Measurements from ENCODE around the gene TSC22D1.

TSC22D1 gene

DNA sequence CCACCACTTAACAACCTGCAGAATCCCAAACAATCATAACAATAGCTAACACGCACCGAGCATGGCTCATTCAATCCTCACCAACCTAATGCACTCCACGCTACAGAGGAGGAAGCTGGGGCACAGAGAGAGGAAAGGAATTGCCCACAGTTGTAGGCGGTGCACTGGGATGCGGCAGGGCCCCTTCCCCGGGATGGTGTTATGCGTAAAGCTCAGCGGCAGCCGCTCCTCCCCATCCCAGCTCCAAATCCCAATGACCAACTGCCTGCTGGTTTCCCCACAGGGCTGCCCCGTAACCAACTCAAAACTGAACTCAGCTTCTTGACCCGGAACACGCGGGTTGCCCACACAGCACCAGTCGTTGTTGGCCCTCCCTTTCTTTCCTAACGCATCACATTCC lies 160.3 kb downstream of the TSC22D1 start:
- Histone ChIP-seq H2BK5ac (ENCODE audit: low read length) (peak overlapping the region; percentile 59), H3K36me3 (replicated peaks in 1 of 2; ENCODE audit: control insufficient read depth in 2 of 2, insufficient read depth in 2 of 2, low read length in 2 of 2) (no peaks in the 10 kb centered on the region), H3K14ac (ENCODE audit: low read length) (no peak overlapping the region), H2AFZ (ENCODE audit: low read length) (peak overlapping the region; percentile 75), H3K18ac (ENCODE audit: low read length) (peak overlapping the region; percentile 86), H3K9me3 (replicated peaks in 1 of 2; ENCODE audit: control insufficient read depth in 2 of 2, insufficient read depth in 1 of 2, low read depth in 1 of 2, low read length in 2 of 2) (no peaks in the 10 kb centered on the region), H4K91ac (ENCODE audit: low read depth, low read length, poor library complexity) (no peak overlapping the region), H4K8ac (ENCODE audit: low read depth, low read length) (peak overlapping the region; percentile 56), H2BK15ac (ENCODE audit: low read length) (no peak overlapping the region), H3K27ac (replicated peaks; ENCODE audit: low read length) (no peak overlapping the region), H3K4me2 (ENCODE audit: insufficient read depth, low read length, poor library complexity, severe bottlenecking) (no peak overlapping the region), H3K4me3 (ENCODE audit: low read length in 2 of 2) (no peak overlapping the region), H3K4me1 (ENCODE audit: control insufficient read depth in 2 of 2, insufficient read depth in 1 of 2, low read depth in 1 of 2, low read length in 2 of 2) (peaks cover 12 to 17% of the 10 kb centered on the region in 2 donors), H3K27me3 (ENCODE audit: control insufficient read depth in 3 of 3, insufficient read depth in 3 of 3, low read depth in 1 of 3, low read length in 3 of 3) (no peaks in the 10 kb centered on the region), H3K4ac (ENCODE audit: low read length) (no peak overlapping the region), H3K9ac (ENCODE audit: low read depth, low read length, poor library complexity) (no peak overlapping the region), H2BK120ac (ENCODE audit: low read depth, low read length) (no peak overlapping the region), H3K79me1 (ENCODE audit: low read depth, low read length) (no peaks in the 10 kb centered on the region), H2BK12ac (ENCODE audit: low read length) (peak overlapping the region; percentile 69), H3K23ac (ENCODE audit: low read depth, low read length, poor library complexity) (peak overlapping the region; percentile 81), H2AK5ac (ENCODE audit: low read depth, low read length) (no peak overlapping the region)
- no peak for DNase-seq (ENCODE audit: low spot score)
- no CpG with 5 or more reads among the region's 15 CpGs for WGBS, 2 donors (ENCODE audit: extremely low coverage in 2 of 2, insufficient read length in 2 of 2, insufficient replicate concordance in 1 of 2)

GRCh38 chr13:44414716-44415115 lies 161.4 kb downstream of the TSC22D1 start:
- peak overlapping the region; percentile 51 for H2BK15ac ChIP-seq (ENCODE audit: low read length)
- H3K27ac ChIP-seq (replicated peaks; ENCODE audit: low read length): no peak overlapping the region
- no peaks in the 10 kb centered on the region for H3K36me3 ChIP-seq (replicated peaks in 1 of 2; ENCODE audit: control insufficient read depth in 2 of 2, insufficient read depth in 2 of 2, low read length in 2 of 2)
- peak overlapping the region; percentile 68 for H3K18ac ChIP-seq (ENCODE audit: low read length)
- H3K9ac ChIP-seq (ENCODE audit: low read depth, low read length, poor library complexity): no peak overlapping the region
- WGBS, 2 donors (ENCODE audit: extremely low coverage in 2 of 2, insufficient read length in 2 of 2, insufficient replicate concordance in 1 of 2): no CpG with 5 or more reads among the region's 26 CpGs
- no peak overlapping the region for H3K4me2 ChIP-seq (ENCODE audit: insufficient read depth, low read length, poor library complexity, severe bottlenecking)
- no peak overlapping the region for H2BK120ac ChIP-seq (ENCODE audit: low read depth, low read length)
- H3K4me1 ChIP-seq (ENCODE audit: control insufficient read depth in 2 of 2, insufficient read depth in 1 of 2, low read depth in 1 of 2, low read length in 2 of 2): peaks cover 12 to 17% of the 10 kb centered on the region in 2 donors
- no peak overlapping the region for H4K8ac ChIP-seq (ENCODE audit: low read depth, low read length)
- H3K23ac ChIP-seq (ENCODE audit: low read depth, low read length, poor library complexity): no peak overlapping the region
- no peak overlapping the region for H4K91ac ChIP-seq (ENCODE audit: low read depth, low read length, poor library complexity)
- no peaks in the 10 kb centered on the region for H3K79me1 ChIP-seq (ENCODE audit: low read depth, low read length)
- H2AK5ac ChIP-seq (ENCODE audit: low read depth, low read length): no peak overlapping the region
- no peak overlapping the region for H2BK12ac ChIP-seq (ENCODE audit: low read length)
- H2AFZ ChIP-seq (ENCODE audit: low read length): no peak overlapping the region
- H3K27me3 ChIP-seq (ENCODE audit: control insufficient read depth in 3 of 3, insufficient read depth in 3 of 3, low read depth in 1 of 3, low read length in 3 of 3): no peaks in the 10 kb centered on the region
- no peak overlapping the region for H2BK5ac ChIP-seq (ENCODE audit: low read length)
- no peak overlapping the region for H3K14ac ChIP-seq (ENCODE audit: low read length)
- no peak for DNase-seq (ENCODE audit: low spot score)
- H3K9me3 ChIP-seq (replicated peaks in 1 of 2; ENCODE audit: control insufficient read depth in 2 of 2, insufficient read depth in 1 of 2, low read depth in 1 of 2, low read length in 2 of 2): no peaks in the 10 kb centered on the region
- no peak overlapping the region for H3K4ac ChIP-seq (ENCODE audit: low read length)
- H3K4me3 ChIP-seq (ENCODE audit: low read length in 2 of 2): no peak overlapping the region

GRCh38 chr13:44413095-44413494 lies 163.0 kb downstream of the TSC22D1 start:
- H3K23ac ChIP-seq (ENCODE audit: low read depth, low read length, poor library complexity): no peak overlapping the region
- H2BK120ac ChIP-seq (ENCODE audit: low read depth, low read length): no peak overlapping the region
- H2AK5ac ChIP-seq (ENCODE audit: low read depth, low read length): no peak overlapping the region
- H3K27ac ChIP-seq (replicated peaks; ENCODE audit: low read length): no peak overlapping the region
- H3K27me3 ChIP-seq (ENCODE audit: control insufficient read depth in 3 of 3, insufficient read depth in 3 of 3, low read depth in 1 of 3, low read length in 3 of 3): no peaks in the 10 kb centered on the region
- WGBS, 2 donors (ENCODE audit: extremely low coverage in 2 of 2, insufficient read length in 2 of 2, insufficient replicate concordance in 1 of 2): no CpG with 5 or more reads among the region's 13 CpGs
- no peaks in the 10 kb centered on the region for H3K79me1 ChIP-seq (ENCODE audit: low read depth, low read length)
- no peak overlapping the region for H3K4ac ChIP-seq (ENCODE audit: low read length)
- DNase-seq (ENCODE audit: low spot score): no peak
- no peak overlapping the region for H3K14ac ChIP-seq (ENCODE audit: low read length)
- no peak overlapping the region for H3K4me2 ChIP-seq (ENCODE audit: insufficient read depth, low read length, poor library complexity, severe bottlenecking)
- no peak overlapping the region for H3K9ac ChIP-seq (ENCODE audit: low read depth, low read length, poor library complexity)
- no peak overlapping the region for H4K91ac ChIP-seq (ENCODE audit: low read depth, low read length, poor library complexity)
- H2BK12ac ChIP-seq (ENCODE audit: low read length): no peak overlapping the region
- no peak overlapping the region for H3K4me3 ChIP-seq (ENCODE audit: low read length in 2 of 2)
- H3K36me3 ChIP-seq (replicated peaks in 1 of 2; ENCODE audit: control insufficient read depth in 2 of 2, insufficient read depth in 2 of 2, low read length in 2 of 2): no peaks in the 10 kb centered on the region
- peak overlapping the region; percentile 51 for H2AFZ ChIP-seq (ENCODE audit: low read length)
- no peak overlapping the region for H3K18ac ChIP-seq (ENCODE audit: low read length)
- no peak overlapping the region for H2BK15ac ChIP-seq (ENCODE audit: low read length)
- H2BK5ac ChIP-seq (ENCODE audit: low read length): no peak overlapping the region
- H3K4me1 ChIP-seq (ENCODE audit: control insufficient read depth in 2 of 2, insufficient read depth in 1 of 2, low read depth in 1 of 2, low read length in 2 of 2): peaks cover 12 to 16% of the 10 kb centered on the region in 2 donors
- no peak overlapping the region for H4K8ac ChIP-seq (ENCODE audit: low read depth, low read length)
- H3K9me3 ChIP-seq (replicated peaks in 1 of 2; ENCODE audit: control insufficient read depth in 2 of 2, insufficient read depth in 1 of 2, low read depth in 1 of 2, low read length in 2 of 2): no peaks in the 10 kb centered on the region

DNA sequence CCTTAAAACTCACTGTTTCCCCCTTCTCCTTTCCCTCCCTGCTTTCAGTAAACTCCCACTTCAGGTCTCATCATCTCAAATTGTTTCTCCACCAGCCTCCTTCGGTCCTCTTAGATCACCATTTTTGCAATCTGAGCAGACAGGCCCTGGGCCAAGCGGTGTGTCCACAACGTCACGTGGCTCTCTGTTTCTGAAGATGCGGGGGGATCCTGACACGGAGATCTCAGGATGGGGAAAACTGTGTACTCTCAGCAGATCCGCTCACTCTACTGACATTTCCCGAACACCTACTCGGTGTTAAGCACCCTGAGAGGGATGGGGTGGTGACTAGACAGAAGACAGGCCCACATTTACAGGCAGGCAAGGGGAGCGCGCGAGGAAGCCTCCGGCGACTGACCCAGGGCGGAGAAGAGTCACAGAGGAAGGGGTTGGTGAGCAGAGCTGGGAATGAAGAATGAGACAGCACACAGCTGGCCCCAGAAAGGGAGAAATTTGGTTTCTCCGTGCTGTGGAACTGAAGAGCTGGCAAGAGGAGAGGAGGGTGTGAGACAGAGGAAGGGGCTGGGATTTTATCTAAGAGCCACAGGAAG lies 163.7 kb downstream of the TSC22D1 start:
- Histone ChIP-seq H2BK120ac (ENCODE audit: low read depth, low read length) (no peak overlapping the region), H3K14ac (ENCODE audit: low read length) (no peak overlapping the region), H3K4me2 (ENCODE audit: insufficient read depth, low read length, poor library complexity, severe bottlenecking) (no peak overlapping the region), H3K4ac (ENCODE audit: low read length) (no peak overlapping the region), H2BK15ac (ENCODE audit: low read length) (no peak overlapping the region), H2BK12ac (ENCODE audit: low read length) (no peak overlapping the region), H3K23ac (ENCODE audit: low read depth, low read length, poor library complexity) (no peak overlapping the region), H2BK5ac (ENCODE audit: low read length) (no peak overlapping the region), H3K9ac (ENCODE audit: low read depth, low read length, poor library complexity) (peak overlapping the region; percentile 31), H3K9me3 (replicated peaks in 1 of 2; ENCODE audit: control insufficient read depth in 2 of 2, insufficient read depth in 1 of 2, low read depth in 1 of 2, low read length in 2 of 2) (no peaks in the 10 kb centered on the region), H3K27me3 (ENCODE audit: control insufficient read depth in 3 of 3, insufficient read depth in 3 of 3, low read depth in 1 of 3, low read length in 3 of 3) (no peaks in the 10 kb centered on the region), H2AK5ac (ENCODE audit: low read depth, low read length) (no peak overlapping the region), H3K36me3 (replicated peaks in 1 of 2; ENCODE audit: control insufficient read depth in 2 of 2, insufficient read depth in 2 of 2, low read length in 2 of 2) (no peaks in the 10 kb centered on the region), H4K8ac (ENCODE audit: low read depth, low read length) (no peak overlapping the region), H3K4me1 (ENCODE audit: control insufficient read depth in 2 of 2, insufficient read depth in 1 of 2, low read depth in 1 of 2, low read length in 2 of 2) (peaks cover 10 to 12% of the 10 kb centered on the region in 2 donors), H3K18ac (ENCODE audit: low read length) (peak overlapping the region; percentile 0), H3K4me3 (ENCODE audit: low read length in 2 of 2) (no peak overlapping the region), H4K91ac (ENCODE audit: low read depth, low read length, poor library complexity) (no peak overlapping the region), H3K79me1 (ENCODE audit: low read depth, low read length) (no peaks in the 10 kb centered on the region), H3K27ac (replicated peaks; ENCODE audit: low read length) (no peak overlapping the region), H2AFZ (ENCODE audit: low read length) (peak overlapping the region; percentile 51)
- no peak for DNase-seq (ENCODE audit: low spot score)
- WGBS, 2 donors (ENCODE audit: extremely low coverage in 2 of 2, insufficient read length in 2 of 2, insufficient replicate concordance in 1 of 2): no CpG with 5 or more reads among the region's 16 CpGs

All from neuronal stem cell (in vitro differentiated cells).